ENCODE measurements around the gene MAML2.
A peak's percentile ranks its signal among the peaks of the same experiment; 100 is the strongest.

MAML2 gene

DNA sequence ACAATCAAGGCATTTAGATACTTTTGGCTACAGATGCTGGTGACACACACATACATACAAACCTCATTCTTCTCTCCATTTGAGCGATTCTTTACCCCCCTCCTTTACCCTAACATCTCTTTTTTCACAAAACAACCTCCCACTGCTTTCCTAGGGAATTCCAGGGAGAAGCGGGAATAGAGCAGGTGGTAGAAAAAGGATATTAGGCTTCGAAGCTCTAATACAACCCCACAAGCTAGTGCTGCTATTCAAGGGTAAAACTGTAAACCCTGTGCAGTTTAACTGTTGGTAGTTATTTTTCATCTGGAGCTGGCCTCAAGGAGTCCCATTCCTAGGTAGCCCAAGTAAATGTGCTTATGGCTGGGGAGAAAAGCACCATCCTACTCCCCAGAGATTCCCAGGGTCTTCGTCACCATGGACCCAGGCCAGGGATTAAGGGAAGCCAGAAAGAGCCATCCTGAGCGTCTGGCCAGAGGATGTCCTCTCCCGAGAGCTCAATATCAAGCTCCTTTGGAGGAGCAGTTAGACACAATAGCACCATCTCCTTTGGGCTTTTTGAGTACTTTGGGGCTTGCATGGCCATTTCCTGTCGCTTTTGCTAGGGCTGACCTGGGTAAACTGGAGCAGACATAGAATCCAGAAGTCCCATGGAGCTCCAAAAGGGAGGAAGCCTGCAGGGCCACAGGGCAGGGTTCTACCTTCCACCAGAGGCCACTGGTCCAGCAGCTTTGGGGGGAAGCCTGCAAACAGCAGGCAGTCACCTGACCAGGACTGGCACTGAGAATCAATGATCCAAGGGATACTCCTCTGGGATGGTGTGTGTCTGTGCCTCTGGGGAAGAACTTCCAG, 3.1 kb downstream of the MAML2 start:
- DNase-seq, result no peak

GRCh38 chr11:96338910-96339705, 3.9 kb downstream of the MAML2 start:
- DNase-seq, result peak; percentile 81 to 94 (median 88)

DNA sequence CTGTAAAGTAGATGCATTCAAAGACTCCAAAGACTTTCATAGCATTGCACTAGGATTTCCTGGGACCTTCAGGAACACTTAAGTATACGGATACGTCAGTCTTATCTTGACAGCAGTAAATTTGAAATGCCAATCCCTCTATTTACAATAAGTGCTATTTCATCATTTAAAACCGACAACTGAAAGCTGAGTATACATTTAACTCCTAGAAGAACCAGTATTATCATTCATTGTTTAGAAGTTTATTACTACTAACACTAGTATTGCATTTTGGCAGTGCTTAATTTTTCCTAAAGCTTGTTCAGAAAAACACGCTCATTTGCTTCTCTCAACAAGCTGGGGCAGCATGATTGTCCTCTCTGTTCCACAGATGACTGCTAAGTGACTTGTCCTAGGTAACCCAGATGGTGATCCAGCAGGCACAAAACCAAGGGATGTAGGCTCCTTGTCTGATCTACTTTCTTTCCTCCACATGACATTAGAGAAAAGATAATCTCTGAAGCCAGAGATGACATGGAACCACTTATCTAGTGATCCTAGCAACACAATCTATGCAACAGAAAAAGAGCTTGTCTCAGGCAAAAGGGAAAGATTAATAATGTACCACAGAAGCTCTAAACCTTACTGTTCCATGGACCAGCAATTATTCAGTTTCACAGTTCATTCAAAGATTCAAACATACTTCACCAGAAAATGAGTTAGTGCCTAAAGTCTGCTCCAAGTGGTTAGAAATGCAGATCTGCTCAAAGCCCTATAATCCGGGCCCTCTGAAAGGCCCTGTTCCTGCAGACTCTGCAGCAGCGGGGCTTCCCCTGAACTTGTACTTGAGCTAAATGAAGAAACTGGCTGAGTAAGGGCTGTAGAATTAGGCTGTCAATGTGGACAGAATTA, 5.2 kb downstream of the MAML2 start:
- peak; percentile 65 to 83 (median 78) for DNase-seq

- peak; percentile 13 to 63 (median 41) for DNase-seq
These were observed 7.6 kb downstream of the MAML2 start for GRCh38 chr11:96335388-96335787.

- DNase-seq, result no peak
These were observed 8.8 kb downstream of the MAML2 start for GRCh38 chr11:96334219-96334618.

DNA sequence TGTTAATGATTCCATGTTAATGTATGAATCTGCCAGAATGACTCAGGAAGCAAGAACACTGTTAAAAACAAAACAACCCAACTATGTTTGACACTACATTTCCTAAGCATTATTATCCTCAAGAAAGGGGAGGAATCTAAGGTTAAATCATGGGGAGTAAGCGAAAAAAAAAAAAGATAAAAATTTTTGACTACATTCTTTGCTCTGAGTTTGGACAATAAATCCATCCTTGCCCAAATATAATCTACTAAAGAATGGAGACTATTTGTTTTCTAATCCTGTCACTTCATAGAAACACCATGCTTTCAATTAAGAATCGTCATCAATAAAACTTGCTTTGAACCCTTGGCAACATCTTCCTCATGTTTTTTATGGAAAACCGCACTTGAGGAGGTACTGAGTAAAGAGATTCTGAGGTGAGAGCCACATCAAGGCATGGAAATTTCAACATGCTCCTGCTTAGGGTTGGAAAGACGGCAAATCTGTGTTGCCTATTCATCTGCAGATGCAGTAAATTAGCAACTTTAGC, 9.7 kb downstream of the MAML2 start:
- no peak for DNase-seq

DNA sequence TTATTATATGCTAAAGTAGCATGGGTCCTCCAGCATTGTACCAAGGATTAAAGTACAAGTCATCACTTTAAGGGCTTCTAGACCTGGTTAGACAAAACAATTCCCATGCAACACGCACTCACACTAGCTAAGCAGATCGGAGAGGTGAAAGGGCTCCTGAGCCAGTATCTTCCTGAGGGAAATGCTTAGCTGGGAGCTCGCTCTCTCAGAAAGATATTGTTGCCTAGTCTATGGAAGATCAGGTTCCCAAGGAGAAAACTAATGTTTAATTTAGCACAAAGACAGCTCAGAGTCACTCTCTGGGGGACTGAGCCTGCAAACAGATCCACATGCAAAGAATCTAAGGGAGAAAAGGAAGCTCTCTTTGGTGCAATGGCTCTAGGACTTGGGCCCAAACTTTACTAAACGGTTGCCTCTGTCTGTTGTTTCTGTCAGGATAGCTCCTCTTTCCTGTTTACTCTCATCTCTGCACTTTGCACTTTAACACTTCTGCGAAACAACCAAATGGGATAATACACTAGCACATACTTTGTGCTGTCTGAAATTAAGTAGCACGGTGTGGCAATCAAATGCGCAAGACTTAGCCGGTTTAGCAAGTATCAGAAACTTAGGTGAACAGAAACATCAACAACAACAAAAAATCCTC, 10.7 kb downstream of the MAML2 start:
- no peak for DNase-seq

GRCh38 chr11:96331699-96332116, 11.3 kb downstream of the MAML2 start:
- DNase-seq, result peak; percentile 69 to 91 (median 88)

GRCh38 chr11:96330511-96330859, 12.5 kb downstream of the MAML2 start:
- DNase-seq, result no peak

- DNase-seq, result no peak
These were observed 13.0 kb downstream of the MAML2 start for GRCh38 chr11:96329855-96330510.

- DNase-seq, result no peak
These were observed 13.6 kb downstream of the MAML2 start for GRCh38 chr11:96329419-96329818.

- no peak for DNase-seq
These were observed 14.5 kb downstream of the MAML2 start for GRCh38 chr11:96328395-96329010.

GRCh38 chr11:96326959-96327358, 16.0 kb downstream of the MAML2 start:
- no peak for DNase-seq

GRCh38 chr11:96324912-96325311, 18.1 kb downstream of the MAML2 start:
- no peak for DNase-seq

DNA sequence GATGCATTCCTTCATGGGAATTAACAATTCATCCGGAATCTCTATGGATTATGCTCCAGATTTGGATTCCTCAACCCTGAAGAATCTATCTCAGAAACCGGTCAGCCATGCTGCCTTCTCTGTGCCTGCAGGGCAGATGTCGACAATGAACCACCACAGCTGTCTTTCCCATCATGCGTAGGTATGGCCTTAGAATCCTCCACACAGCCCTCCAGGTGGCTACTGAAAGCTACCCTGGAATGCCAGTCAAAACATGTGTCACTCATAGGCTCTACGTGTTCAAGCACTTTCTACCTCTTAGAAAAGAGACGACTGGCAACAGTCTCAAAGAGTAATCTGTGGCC, 19.4 kb downstream of the MAML2 start:
- no peak for DNase-seq

DNA sequence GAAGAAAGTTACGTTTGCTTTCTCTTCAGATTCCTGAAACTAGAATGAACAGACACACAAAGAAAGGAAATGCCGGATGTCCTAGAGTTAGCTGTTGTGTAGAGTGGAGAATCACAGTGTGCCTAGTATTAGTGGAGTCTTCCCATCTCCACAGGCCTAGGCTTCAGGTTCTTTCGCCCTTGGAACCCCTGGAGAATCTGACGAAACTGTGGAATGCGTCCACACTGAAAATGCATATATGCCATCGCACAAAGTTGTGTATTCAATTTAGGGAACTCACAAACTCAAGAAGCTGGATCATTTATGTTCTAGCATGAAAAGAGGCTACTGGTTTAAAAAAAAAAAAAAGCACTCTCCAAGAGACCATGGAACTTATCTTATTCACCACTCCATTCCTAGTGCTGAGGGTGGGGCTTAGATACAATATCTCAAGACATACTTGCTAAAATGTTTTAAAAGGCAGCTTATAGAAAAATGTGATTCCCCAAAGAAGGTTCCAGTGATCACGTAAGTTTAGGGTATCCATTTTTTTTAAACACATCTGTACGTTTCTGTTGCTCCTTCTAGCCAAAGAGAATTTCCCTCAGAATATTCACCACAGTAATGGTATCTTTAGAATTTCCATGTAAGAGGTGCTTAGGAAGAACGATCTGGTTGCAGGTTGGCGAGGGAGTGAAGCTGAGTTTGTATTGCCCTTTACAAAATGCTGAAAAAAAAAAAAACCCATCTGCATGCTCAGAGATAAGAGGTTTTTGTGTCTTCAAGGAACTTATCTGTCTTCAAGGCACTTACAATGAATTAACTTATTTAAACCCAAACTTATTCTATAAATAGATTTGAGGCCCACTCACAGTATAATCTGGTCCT, 20.0 kb downstream of the MAML2 start:
- DNase-seq, result no peak

DNA sequence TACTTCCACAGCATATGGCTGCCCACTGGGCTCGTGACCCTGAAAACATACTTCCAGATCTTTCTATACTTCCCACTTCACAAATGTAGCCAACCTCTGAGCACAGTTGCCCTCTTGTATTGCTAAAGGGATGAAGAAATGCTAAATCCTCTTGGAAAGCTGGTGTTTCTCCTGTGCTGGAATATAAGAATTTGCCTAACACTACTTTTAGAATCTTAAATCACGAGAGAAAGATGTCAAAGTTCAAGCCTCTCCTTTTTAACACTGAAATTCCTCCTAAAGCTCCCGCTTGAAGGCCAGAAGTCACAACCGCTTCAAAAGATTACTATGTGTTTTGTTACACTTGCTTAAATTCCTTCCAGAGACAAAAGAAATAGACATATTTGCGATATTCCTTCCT, 21.9 kb downstream of the MAML2 start:
- no peak for DNase-seq

DNA sequence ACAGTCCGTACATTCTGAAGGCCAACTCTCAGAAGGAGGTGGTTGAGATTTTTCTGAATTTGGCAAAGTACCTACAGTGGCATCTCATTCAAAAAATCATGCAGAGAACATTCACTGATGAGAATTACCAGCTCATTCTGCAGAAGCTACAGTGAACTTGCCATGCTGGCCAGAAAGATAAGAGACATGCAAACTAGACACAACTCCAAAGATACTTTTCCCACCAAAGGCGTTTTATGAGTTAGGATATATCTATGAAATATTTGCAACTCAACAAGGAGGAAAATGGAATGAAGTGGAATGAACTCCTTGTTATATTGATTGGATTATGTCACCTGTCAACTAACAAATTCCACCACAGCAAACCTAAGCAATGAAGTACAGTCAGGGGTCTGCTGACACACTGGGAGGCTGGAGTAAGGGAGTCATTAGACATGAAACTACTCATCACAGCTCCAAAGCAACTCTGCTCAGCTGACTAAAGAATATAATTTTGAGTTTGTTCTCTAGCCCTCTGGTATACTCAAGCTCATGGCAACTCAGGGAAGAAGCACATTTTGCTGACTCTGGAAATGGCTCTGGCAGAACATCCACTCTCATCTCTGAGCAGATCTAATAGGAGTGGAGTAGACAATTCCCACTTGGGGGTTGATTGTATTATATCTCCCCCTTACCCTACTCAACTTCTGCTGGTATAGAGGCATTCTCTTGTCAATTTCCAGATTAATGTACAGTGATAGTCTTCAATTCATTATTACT, 22.9 kb downstream of the MAML2 start:
- DNase-seq, result no peak

GRCh38 chr11:96318850-96319249, 24.1 kb downstream of the MAML2 start:
- DNase-seq, result no peak

Data from suppressor macrophage (primary cell).